Choroid plexus epithelial cell (primary cell): ENCODE results near the gene ADCY9.

Experiments used
- DNase-seq: peaks from one replicate; pipeline ENCODE4 v3.0.0-alpha.2; 2010; ENCODE audit warnings: low read depth
- H3K4me3 ChIP-seq: 2 replicates; pipeline ENCODE4 v1.5.1; 2011; ENCODE audit warnings: low read depth, mild to moderate bottlenecking, control low read depth, low read length, moderate library complexity
- CTCF ChIP-seq: conservative IDR thresholded peaks from 2 replicates; pipeline ENCODE4 v1.5.1; 2011; ENCODE audit warnings: low read depth, mild to moderate bottlenecking, control low read depth, inconsistent platforms, low read length, moderate library complexity

The ADCY9 gene

GRCh38 chr16:4087990-4088577, 28.2 kb downstream of the ADCY9 start:
- TF ChIP-seq CTCF, result no peak
- DNase-seq, result no peak
- H3K4me3 ChIP-seq, result no peak overlapping the region

GRCh38 chr16:4087099-4087885, 28.9 kb downstream of the ADCY9 start:
- DNase-seq, result no peak
- H3K4me3 ChIP-seq, result no peak overlapping the region
- no peak for TF ChIP-seq CTCF

- no peak for DNase-seq
- no peak for TF ChIP-seq CTCF
- H3K4me3 ChIP-seq, result no peak overlapping the region
Measured at GRCh38 chr16:4086153-4086552, 30.1 kb downstream of the ADCY9 start.

GRCh38 chr16:4085405-4085970, 30.8 kb downstream of the ADCY9 start:
- no peak for TF ChIP-seq CTCF
- no peak for DNase-seq
- no peak overlapping the region for H3K4me3 ChIP-seq

GRCh38 chr16:4083347-4083870, 32.8 kb downstream of the ADCY9 start:
- H3K4me3 ChIP-seq, result no peak overlapping the region
- DNase-seq, result no peak
- TF ChIP-seq CTCF, result no peak

GRCh38 chr16:4082474-4083044, 33.7 kb downstream of the ADCY9 start:
- no peak for TF ChIP-seq CTCF
- DNase-seq, result no peak

More at GRCh38 chr16:4082474-4083044, 33.7 kb downstream of the ADCY9 start:
- H3K4me3 ChIP-seq, result no peak overlapping the region
